Pancreas (tissue), 10 donors: ENCODE measurements around the gene KRTAP5-4. TPM values are rescaled to one million over a fixed set of nuclear protein-coding genes. Genes with fewer than 3 reads are reported as not detected.

Experiments used
- ATAC-seq, 4 donors: fragments of 200-7000 bp; cut with Tn5 transposase; one replicate each; pipeline versions ENCODE4 v1.8.0 to v1.9.1; 2020; ENCODE audit warnings: mild to moderate bottlenecking in 4 of 4, moderate library complexity in 4 of 4
- DNase-seq, 6 donors: peaks; one replicate each; pipeline ENCODE4 v3.0.0-alpha.2; 2020
- FAIRE-seq: peaks from 2 replicates; lab custom pipeline; 2012; peaks lifted over from hg19 to GRCh38; lab: Jason Lieb, UNC
- H3K27ac ChIP-seq, 4 donors: fragments of 200-600 bp; sonication (generic); 1 replicate in 3 of 4; 2 replicates in 1 of 4; pipeline versions ENCODE4 v1.5.0 to v1.8.0; 2020
- H3K27me3 ChIP-seq, 4 donors: fragments of 200-600 bp; one replicate each; pipeline ENCODE4 v1.8.0; 2021
- H3K36me3 ChIP-seq, 3 donors: fragments of 200-600 bp; sonication (generic) in 1 of 3; one replicate each; pipeline versions ENCODE4 v1.5.0 to v1.8.0; 2020 to 2021
- H3K4me1 ChIP-seq, 3 donors: fragments of 200-600 bp; one replicate each; pipeline ENCODE4 v1.8.0; 2021
- H3K4me3 ChIP-seq, 4 donors: fragments of 200-600 bp; sonication (generic) in 2 of 4; one replicate each; pipeline versions ENCODE4 v1.5.0 to v1.8.0; 2020 to 2021
- H3K9me3 ChIP-seq, 4 donors: fragments of 200-600 bp; one replicate each; pipeline ENCODE4 v1.8.0; 2021
- CTCF ChIP-seq, 4 donors: fragments of 200-600 bp; sonication (generic) in 3 of 4; IDR thresholded peaks; one replicate each; pipeline versions ENCODE4 v1.5.0 to v1.8.0; 2021; ENCODE audit warnings: antibody characterized with exemption in 4 of 4
- WGBS, 2 donors: extraction: QIAGEN DNeasy Blood & Tissue Kit; methylation state at CpG; one replicate each; pipeline ENCODE4 v1.1.7; 2013; 5-methylcytosine and 5-hydroxymethylcytosine counted together
- intact Hi-C, 3 donors: fragments of 100-400 bp; cut with DNase I; formaldehyde crosslinking; loops; one replicate each; pipeline versions ENCODE4 v1.11.1 to v1.14.2; 2022
- polyA plus RNA-seq, 2 donors: library from polyadenylated mRNA; stranded (reverse); fragments of 200-250 nt; gene quantifications; one replicate each; pipeline ENCODE4 v1.2.3, GENCODE V29; 2013
- total RNA-seq, 6 donors: library from RNA; stranded (reverse); fragmentation: NEBNext Ultra II Directional in 4 of 6; extraction: Animal tissue kit (Norgen Biotek cat#: 25700) in 4 of 6; gene quantifications; one replicate each; pipeline versions ENCODE4 v1.2.1 to v1.2.4, GENCODE V29; 2021 to 2023
- donor health status: healthy with polysubstance abuse.
- donor health status: DM: no; HTN: no; CAD: no; lungs with moderate emphysema.
- donor health status: DM: no; HTN: no; CAD: no.
- donor health status: control.
- donor health status: control.
- donor health status: Bipolar disorder and iron deficiency.
- donor health status: DM: yes; HTN: yes; CAD: no.
- donor health status: DM: no; HTN: no; CAD: no.
- donor health status: DM: no; HTN: no; CAD: no.
- donor health status: DM: yes; HTN: yes; CAD: no.

The KRTAP5-4 gene
- total and polyA plus RNA-seq, 8 donors, result not detected

DNA sequence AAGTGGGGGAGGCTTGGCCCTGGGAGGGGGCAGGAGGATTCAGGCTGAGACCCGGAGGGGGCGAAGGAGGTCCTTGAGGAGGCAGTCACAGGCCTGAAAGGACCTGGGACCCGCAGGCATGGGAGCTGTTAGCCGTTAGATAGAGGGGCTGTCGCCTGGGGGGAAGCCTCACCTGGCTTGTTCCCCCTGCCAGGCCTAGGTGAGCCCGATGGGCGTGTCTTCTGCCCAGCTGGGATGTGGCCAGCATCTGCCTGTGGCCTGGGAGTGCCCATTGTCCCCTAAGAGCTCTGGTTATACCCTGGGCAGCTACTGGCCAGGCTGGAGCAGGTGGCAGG, 48.1 kb downstream of the KRTAP5-4 start:
- TF ChIP-seq CTCF (IDR thresholded peaks at IDR 0.05), result no peak
- DNase-seq (peak; percentile 87 to 95 (median 90)), ATAC-seq (peak; percentile 70 to 84 (median 78)), FAIRE-seq (no peak)
- Histone ChIP-seq H3K27me3 (no peaks in the 10 kb centered on the region), H3K4me3 (peak overlapping the region; percentile 16 to 74 (median 62)), H3K36me3 (no peaks in the 10 kb centered on the region), H3K4me1 (peaks cover 0 to 10% (median 0%) of the 10 kb centered on the region in 3 donors), H3K27ac (peak overlapping the region; percentile 85 to 95 (median 91)), H3K9me3 (no peaks in the 10 kb centered on the region)
- intact Hi-C loops, result no loop called here
- 0 to 4% methylated on average over 6 to 7 of the region's 7 CpGs for whole genome bisulfite sequencing, 2 donors

GRCh38 chr11:1573077-1573902, 48.6 kb downstream of the KRTAP5-4 start:
- H3K36me3 ChIP-seq, result no peaks in the 10 kb centered on the region
- peak overlapping the region; percentile 85 to 95 (median 91) for H3K27ac ChIP-seq
- H3K4me1 ChIP-seq, result peaks cover 0 to 10% (median 0%) of the 10 kb centered on the region in 3 donors
- intact Hi-C loops, result no loop called here
- DNase-seq (peak in 5 of 6 donors; percentile 66 to 89 (median 75)), FAIRE-seq (no peak), ATAC-seq (peak; percentile 41 to 56 (median 46))
- WGBS, 2 donors, result 2 to 6% methylated on average over 29 to 36 of the region's 37 CpGs
- no peak for TF ChIP-seq CTCF (IDR thresholded peaks at IDR 0.05)
- H3K4me3 ChIP-seq, result peak overlapping the region; percentile 40 to 74 (median 62)
- H3K9me3 ChIP-seq, result no peaks in the 10 kb centered on the region
- H3K27me3 ChIP-seq, result no peaks in the 10 kb centered on the region

GRCh38 chr11:1572197-1573076, 49.5 kb downstream of the KRTAP5-4 start, which contains the start of gene DUSP8:
Gene DUSP8 (minus strand): TSS chr11:1572271. CDS start chr11:1565826, 6,445 bp downstream.
- H3K27ac ChIP-seq, result peak within 1 kb of the TSS; percentile 85 to 95 (median 91)
- peak within 1 kb of the TSS; percentile 40 to 74 (median 62) for H3K4me3 ChIP-seq
- H3K4me1 ChIP-seq, result peaks cover 0 to 10% (median 0%) of the 10 kb centered on the region in 3 donors
- peak; percentile 44 to 69 (median 62) for ATAC-seq
- no peaks in the 10 kb centered on the region for H3K27me3 ChIP-seq
- intact Hi-C loops, result no loop called here
- no peak for FAIRE-seq
- no peaks in the 10 kb centered on the region for H3K9me3 ChIP-seq
- no peak for TF ChIP-seq CTCF (IDR thresholded peaks at IDR 0.05)
- peak; percentile 91 to 99 (median 96) for DNase-seq
- WGBS, 2 donors, result 1 to 2% methylated on average over 71 to 124 of the region's 124 CpGs
- no peaks in the 10 kb centered on the region for H3K36me3 ChIP-seq

GRCh38 chr11:1571760-1572196, 50.2 kb downstream of the KRTAP5-4 start:
- Histone ChIP-seq H3K4me3 (peak overlapping the region in 3 of 4 donors; percentile 44 to 70 (median 58)), H3K9me3 (no peaks in the 10 kb centered on the region), H3K4me1 (peaks cover 0 to 10% (median 0%) of the 10 kb centered on the region in 3 donors), H3K27me3 (no peaks in the 10 kb centered on the region), H3K36me3 (no peaks in the 10 kb centered on the region), H3K27ac (peak overlapping the region in 2 of 4 donors; percentile 46 to 66)
- TF ChIP-seq CTCF (IDR thresholded peaks at IDR 0.05), result no peak
- ATAC-seq (no peak), FAIRE-seq (no peak), DNase-seq (peak in 1 of 6 donors; percentile 73)
- intact Hi-C loops, result no loop called here
- 0 to 1% methylated on average over 1 to 91 of the region's 91 CpGs for WGBS, 2 donors

Other genes starting within 250 kb of the KRTAP5-4 start
- 10 to 100 TPM; 44.2 to 77.6 (median 62.0) TPM for gene BRSK2, start 232.2 kb downstream of the KRTAP5-4 start, total RNA-seq
- 100 to 1,000 TPM in 1 of 2 donors, 10 to 100 TPM in 1; 77.0 to 215 TPM for gene BRSK2, start 232.2 kb downstream of the KRTAP5-4 start, polyA plus RNA-seq
- gene MOB2, start 135.4 kb downstream of the KRTAP5-4 start, total RNA-seq, result 10 to 100 TPM; 13.7 to 23.3 (median 17.7) TPM
- 10 to 100 TPM; 25.1 to 30.4 TPM for gene MOB2, start 135.4 kb downstream of the KRTAP5-4 start, polyA plus RNA-seq
- gene DUSP8, start 49.9 kb downstream of the KRTAP5-4 start, total RNA-seq, result 10 to 100 TPM in 4 of 6 donors, 1 to 10 TPM in 2; 6.4 to 23.5 (median 14.3) TPM
- 10 to 100 TPM; 11.8 to 12.7 TPM for gene DUSP8, start 49.9 kb downstream of the KRTAP5-4 start, polyA plus RNA-seq
- not detected for gene KRTAP5-1, start 36.9 kb downstream of the KRTAP5-4 start, total RNA-seq
- gene KRTAP5-1, start 36.9 kb downstream of the KRTAP5-4 start, polyA plus RNA-seq, result under 1 TPM in 1 of 2 donors, not detected in 1; 0.46 TPM
- gene KRTAP5-2, start 23.8 kb downstream of the KRTAP5-4 start, total RNA-seq, result not detected
- gene KRTAP5-2, start 23.8 kb downstream of the KRTAP5-4 start, polyA plus RNA-seq, result under 1 TPM in 1 of 2 donors, not detected in 1; 0.15 TPM
- not detected for gene KRTAP5-3, start 13.7 kb downstream of the KRTAP5-4 start, total RNA-seq
- gene KRTAP5-3, start 13.7 kb downstream of the KRTAP5-4 start, polyA plus RNA-seq, result not detected
- gene KRTAP5-5, start 7.6 kb upstream of the KRTAP5-4 start, total RNA-seq, result not detected
- gene KRTAP5-5, start 7.6 kb upstream of the KRTAP5-4 start, polyA plus RNA-seq, result under 1 TPM in 1 of 2 donors, not detected in 1; 0.19 TPM
- not detected for gene KRTAP5-6, start 75.1 kb upstream of the KRTAP5-4 start, total RNA-seq
- gene KRTAP5-6, start 75.1 kb upstream of the KRTAP5-4 start, polyA plus RNA-seq, result not detected
- 1 to 10 TPM in 1 of 6 donors, under 1 TPM in 5; 0.28 to 2.0 (median 0.45) TPM for gene IFITM10, start 128.5 kb upstream of the KRTAP5-4 start, total RNA-seq
- gene IFITM10, start 128.5 kb upstream of the KRTAP5-4 start, polyA plus RNA-seq, result under 1 TPM; 0.53 to 0.56 TPM
- 100 to 1,000 TPM; 231 to 596 (median 310) TPM for gene CTSD, start 141.8 kb upstream of the KRTAP5-4 start, total RNA-seq
- gene CTSD, start 141.8 kb upstream of the KRTAP5-4 start, polyA plus RNA-seq, result 100 to 1,000 TPM; 279 to 422 TPM
- gene SYT8, start 212.9 kb upstream of the KRTAP5-4 start, total RNA-seq, result 10 to 100 TPM in 3 of 6 donors, 1 to 10 TPM in 3; 3.6 to 34.2 (median 12.2) TPM
- gene SYT8, start 212.9 kb upstream of the KRTAP5-4 start, polyA plus RNA-seq, result 10 to 100 TPM; 43.7 to 64.8 TPM
- 1 to 10 TPM in 5 of 6 donors, not detected in 1; 2.5 to 8.7 (median 6.2) TPM for gene TNNI2, start 216.8 kb upstream of the KRTAP5-4 start, total RNA-seq
- gene TNNI2, start 216.8 kb upstream of the KRTAP5-4 start, polyA plus RNA-seq, result 10 to 100 TPM; 28.9 to 57.4 TPM
- gene LSP1, start 230.9 kb upstream of the KRTAP5-4 start, total RNA-seq, result 10 to 100 TPM in 3 of 6 donors, 1 to 10 TPM in 3; 2.4 to 26.8 (median 8.4) TPM
- 10 to 100 TPM in 1 of 2 donors, 1 to 10 TPM in 1; 8.6 to 20.6 TPM for gene LSP1, start 230.9 kb upstream of the KRTAP5-4 start, polyA plus RNA-seq